GM12872 (cell line): Measurements from ENCODE around the gene UNC45B.

Experiments
- TF ChIP-seq, protein P1 (sequence below): IDR thresholded peaks from 3 replicates; pipeline ENCODE4 v1.5.1; 2011; ENCODE audit warnings: low read depth, mild to moderate bottlenecking, low read length, moderate library complexity; ENCODE audit not compliant: insufficient read depth

UNC45B gene

DNA sequence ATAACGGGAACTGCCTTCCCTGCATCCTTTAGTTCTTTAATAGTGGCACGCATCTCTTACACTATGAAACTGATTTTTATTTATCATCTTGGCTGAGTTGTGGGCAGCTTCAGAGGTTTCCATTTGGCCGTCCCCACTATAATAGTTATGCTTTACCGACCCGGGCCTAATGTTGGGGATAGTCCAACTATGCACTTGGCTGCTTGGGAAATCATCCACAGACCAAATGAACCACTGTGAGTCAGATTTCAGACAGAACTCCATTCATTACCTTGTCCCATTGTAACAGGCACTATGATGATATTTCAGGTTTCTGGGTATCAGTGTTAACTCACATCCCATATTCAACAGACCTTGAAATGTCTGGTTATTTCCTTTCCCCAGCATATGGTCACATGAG is 89.2 kb downstream of the UNC45B start:
- TF ChIP-seq, protein P1, sequence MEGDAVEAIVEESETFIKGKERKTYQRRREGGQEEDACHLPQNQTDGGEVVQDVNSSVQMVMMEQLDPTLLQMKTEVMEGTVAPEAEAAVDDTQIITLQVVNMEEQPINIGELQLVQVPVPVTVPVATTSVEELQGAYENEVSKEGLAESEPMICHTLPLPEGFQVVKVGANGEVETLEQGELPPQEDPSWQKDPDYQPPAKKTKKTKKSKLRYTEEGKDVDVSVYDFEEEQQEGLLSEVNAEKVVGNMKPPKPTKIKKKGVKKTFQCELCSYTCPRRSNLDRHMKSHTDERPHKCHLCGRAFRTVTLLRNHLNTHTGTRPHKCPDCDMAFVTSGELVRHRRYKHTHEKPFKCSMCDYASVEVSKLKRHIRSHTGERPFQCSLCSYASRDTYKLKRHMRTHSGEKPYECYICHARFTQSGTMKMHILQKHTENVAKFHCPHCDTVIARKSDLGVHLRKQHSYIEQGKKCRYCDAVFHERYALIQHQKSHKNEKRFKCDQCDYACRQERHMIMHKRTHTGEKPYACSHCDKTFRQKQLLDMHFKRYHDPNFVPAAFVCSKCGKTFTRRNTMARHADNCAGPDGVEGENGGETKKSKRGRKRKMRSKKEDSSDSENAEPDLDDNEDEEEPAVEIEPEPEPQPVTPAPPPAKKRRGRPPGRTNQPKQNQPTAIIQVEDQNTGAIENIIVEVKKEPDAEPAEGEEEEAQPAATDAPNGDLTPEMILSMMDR, result no peak

DNA sequence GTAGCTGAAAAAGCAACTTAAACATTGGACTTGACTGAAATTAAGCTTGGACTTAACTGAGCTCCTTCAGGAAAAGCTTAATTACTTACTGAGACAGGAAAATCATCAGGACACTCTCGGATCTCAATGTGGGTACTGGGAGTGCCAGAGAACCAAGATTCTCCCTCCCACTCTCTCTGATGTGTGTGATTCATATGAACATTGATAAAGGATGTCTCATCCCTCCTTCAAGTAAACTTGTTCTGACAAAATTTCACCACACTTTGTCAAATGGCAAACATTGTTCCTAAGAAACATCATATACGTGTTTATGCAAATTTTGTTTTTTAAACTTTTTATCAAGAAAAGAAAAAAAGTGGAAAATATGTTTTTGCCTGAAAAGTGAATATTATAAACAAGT is 91.2 kb downstream of the UNC45B start:
- TF ChIP-seq, protein P1, result no peak
